ENCODE results near the gene CLSTN2. TPM values are rescaled to one million over a fixed set of nuclear protein-coding genes. Genes with fewer than 3 reads are reported as not detected.

The CLSTN2 gene
- total and polyA plus RNA-seq, 2 of the 4 experiments (the other 2 are of a cell fraction), result under 0.01 to 0.07 TPM

DNA sequence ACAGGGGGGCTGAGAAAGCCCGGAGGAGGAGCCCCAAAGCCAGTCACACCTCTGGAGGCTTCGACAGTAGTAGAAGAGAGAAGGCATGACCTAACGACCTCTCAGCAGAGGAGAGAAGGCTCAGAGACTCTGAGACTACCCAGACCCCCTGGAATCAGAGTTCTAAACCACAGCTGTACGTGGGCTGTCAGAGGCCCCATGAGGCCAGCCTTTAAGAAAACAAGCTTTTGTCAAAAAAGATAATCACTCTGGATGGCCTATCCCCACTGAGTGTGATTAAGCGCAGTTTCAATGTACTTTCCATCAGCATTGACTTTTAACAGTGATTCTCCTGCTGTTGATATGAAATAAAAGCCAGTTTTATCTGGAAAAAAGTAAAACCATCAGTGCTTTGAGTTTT lies 330.3 kb downstream of the CLSTN2 start:
- intact Hi-C loops (cut with micrococcal nuclease) (no loop called here), dilution Hi-C loops (cut with HindIII; ENCODE audit: low sequenced_read_pairs, unreplicated experiment) (no loop called here), in situ Hi-C loops (cut with MboI; ENCODE audit: low sequenced_read_pairs) (no loop called here)
- Histone ChIP-seq H3K23ac (ENCODE audit: low read depth, low read length) (no peak overlapping the region), H3K9me1 (ENCODE audit: insufficient read depth, low read length) (no peaks in the 10 kb centered on the region), H2BK5ac (ENCODE audit: low read depth, low read length, poor library complexity, severe bottlenecking) (no peak overlapping the region), H3K4me3 (ENCODE audit: insufficient read depth, low read depth, low read length) (no peak overlapping the region), H3K27me3 (ENCODE audit: control insufficient read depth, insufficient read depth, low read length) (no peaks in the 10 kb centered on the region), H3K36me3 (ENCODE audit: control insufficient read depth, insufficient read depth, low read length) (no peaks in the 10 kb centered on the region), H2AK5ac (ENCODE audit: low read depth, low read length) (no peak overlapping the region), H2AK9ac (replicated peaks; ENCODE audit: low read depth, low read length, poor library complexity) (no peak overlapping the region), H4K91ac (ENCODE audit: insufficient read depth, low read depth, low read length) (no peak overlapping the region), H3K4ac (ENCODE audit: low read depth, low read length) (no peak overlapping the region), H3K4me2 (ENCODE audit: low read depth, low read length) (no peak overlapping the region), H3K9ac (ENCODE audit: low read depth, low read length) (no peak overlapping the region), H3K4me1 (ENCODE audit: control insufficient read depth, insufficient read depth, low read length) (no peaks in the 10 kb centered on the region), H4K20me1 (ENCODE audit: insufficient read depth, low read length) (no peaks in the 10 kb centered on the region), H2BK120ac (ENCODE audit: low read depth, low read length) (no peak overlapping the region), H3K9me3 (ENCODE audit: control insufficient read depth, insufficient read depth, low read length) (no peaks in the 10 kb centered on the region), H3K14ac (replicated peaks; ENCODE audit: low read depth, low read length) (no peak overlapping the region), H2BK15ac (ENCODE audit: low read depth, low read length) (no peak overlapping the region), H2AFZ (replicated peaks; ENCODE audit: low read length, poor library complexity) (no peak overlapping the region), H2BK20ac (ENCODE audit: low read depth, low read length) (no peak overlapping the region), H3K18ac (ENCODE audit: low read depth, low read length) (no peak overlapping the region), H4K8ac (ENCODE audit: low read depth in 2 of 2, low read length in 2 of 2) (no peak overlapping the region), H3K27ac (ENCODE audit: insufficient read depth, low read length) (no peak overlapping the region), H3K79me1 (ENCODE audit: low read depth in 1 of 2, low read length in 2 of 2) (no peaks in the 10 kb centered on the region), H3K56ac (ENCODE audit: extremely low read depth, insufficient read depth, low read length) (no peak overlapping the region), H4K5ac (ENCODE audit: low read depth, low read length) (no peak overlapping the region)
- no peak for ATAC-seq (ENCODE audit: low read depth)
- WGBS, 2 experiments (ENCODE audit: extremely low coverage in 2 of 2, insufficient read length in 1 of 2), result no CpG with 5 or more reads among the region's 5 CpGs
- DNase-seq, result no peak
- TF ChIP-seq MAZ (IDR thresholded peaks at IDR 0.05; ENCODE audit: borderline replicate concordance, low read depth, low read length) (no peak), MXI1 (IDR thresholded peaks at IDR 0.05; ENCODE audit: borderline replicate concordance, low read depth, low read length) (no peak), CTCF (conservative IDR thresholded peaks at IDR 0.05; ENCODE audit: low read depth, low read length) (no peak), RCOR1 (IDR thresholded peaks at IDR 0.05; ENCODE audit: insufficient replicate concordance, low read length) (no peak), SMC3 (IDR thresholded peaks at IDR 0.05; ENCODE audit: low read depth, low read length) (no peak), CHD1 (IDR thresholded peaks at IDR 0.05; ENCODE audit: low read depth, low read length) (no peak), BHLHE40 (IDR thresholded peaks at IDR 0.05; ENCODE audit: low read depth, low read length) (no peak), RAD21 (IDR thresholded peaks at IDR 0.05; ENCODE audit: low read length) (no peak), MAFK (IDR thresholded peaks at IDR 0.05; ENCODE audit: low read depth, low read length) (no peak), CEBPB (IDR thresholded peaks at IDR 0.05; ENCODE audit: low read depth, low read length) (no peak)
- TF ChIP-seq, protein P1, sequence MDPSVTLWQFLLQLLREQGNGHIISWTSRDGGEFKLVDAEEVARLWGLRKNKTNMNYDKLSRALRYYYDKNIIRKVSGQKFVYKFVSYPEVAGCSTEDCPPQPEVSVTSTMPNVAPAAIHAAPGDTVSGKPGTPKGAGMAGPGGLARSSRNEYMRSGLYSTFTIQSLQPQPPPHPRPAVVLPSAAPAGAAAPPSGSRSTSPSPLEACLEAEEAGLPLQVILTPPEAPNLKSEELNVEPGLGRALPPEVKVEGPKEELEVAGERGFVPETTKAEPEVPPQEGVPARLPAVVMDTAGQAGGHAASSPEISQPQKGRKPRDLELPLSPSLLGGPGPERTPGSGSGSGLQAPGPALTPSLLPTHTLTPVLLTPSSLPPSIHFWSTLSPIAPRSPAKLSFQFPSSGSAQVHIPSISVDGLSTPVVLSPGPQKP (IDR thresholded peaks at IDR 0.05; ENCODE audit: borderline replicate concordance, low read depth, low read length), result no peak
- BruUV-seq (replicated peaks), result no TSS peak
- POLR2A ChIA-PET (ENCODE audit: unreplicated experiment), result no interaction called here
- CTCF ChIA-PET, result no interaction called here

Data from IMR-90 (cell line).